GM23338 (cell line): ENCODE data around the gene KDM1A.
"Not testable (repeated sequence)": the region's sequence is repeated elsewhere in the genome, so short reads cannot be mapped to it uniquely, and the experiment has no call there.

Source experiments
- CREB1 ChIP-seq: fragments of 250-450 bp; sonication (Bioruptor Pico); IDR thresholded peaks from 2 replicates; pipeline ENCODE4 v1.5.0; 2020; ENCODE audit warnings: low read depth, mild to moderate bottlenecking, moderate library complexity
- EZH2 ChIP-seq: fragments of 200-600 bp; sonication (generic); IDR thresholded peaks from one replicate; pipeline ENCODE4 v1.8.0; 2017; ENCODE audit warnings: antibody characterized with exemption, mild to moderate bottlenecking, low read depth; ENCODE audit not compliant: unreplicated experiment
- EZH2phosphoT487 ChIP-seq: fragments of 200-600 bp; sonication (generic); IDR thresholded peaks from one replicate; pipeline ENCODE4 v1.8.1; 2018; ENCODE audit warnings: antibody characterized with exemption; ENCODE audit not compliant: unreplicated experiment
- JUNB ChIP-seq: IDR thresholded peaks from one replicate; pipeline ENCODE4 v1.6.1; 2016; ENCODE audit warnings: antibody characterized with exemption; ENCODE audit not compliant: unreplicated experiment
- NANOG ChIP-seq: IDR thresholded peaks from 2 replicates; pipeline ENCODE4 v1.6.1; 2016; ENCODE audit warnings: antibody characterized with exemption, borderline replicate concordance
- POLR2AphosphoS5 ChIP-seq: IDR thresholded peaks from 2 replicates; pipeline ENCODE4 v1.6.1; 2016; ENCODE audit warnings: antibody characterized with exemption, low read depth
- STAT1 ChIP-seq: IDR thresholded peaks from one replicate; pipeline ENCODE4 v1.6.1; 2016; ENCODE audit warnings: antibody characterized with exemption; ENCODE audit not compliant: unreplicated experiment
- ZNF114 ChIP-seq: fragments of 250-450 bp; sonication (Bioruptor Pico); IDR thresholded peaks from 2 replicates; pipeline ENCODE4 v1.5.0; 2020; ENCODE audit warnings: mild to moderate bottlenecking, moderate library complexity
- ZNF331 ChIP-seq: fragments of 250-450 bp; sonication (Bioruptor Pico); IDR thresholded peaks from 2 replicates; pipeline ENCODE4 v1.5.0; 2020; ENCODE audit warnings: low read depth, mild to moderate bottlenecking, moderate library complexity
- TF ChIP-seq, protein P1 (sequence below), 2 experiments: fragments of 200-600 bp in 1 of 2; sonication (generic) in 1 of 2; conservative IDR thresholded peaks; 2 replicates each; pipeline versions ENCODE4 v1.5.1 to v1.6.1; 2016 to 2017; ENCODE audit warnings: antibody characterized with exemption in 2 of 2, low read depth in 2 of 2, mild to moderate bottlenecking in 2 of 2, moderate library complexity in 1 of 2
- TF ChIP-seq, protein P2 (sequence below): IDR thresholded peaks from one replicate; pipeline ENCODE4 v1.6.1; 2018; ENCODE audit warnings: antibody characterized with exemption; ENCODE audit not compliant: unreplicated experiment
- TF ChIP-seq, protein P3 (sequence below): IDR thresholded peaks from 2 replicates; pipeline ENCODE4 v1.6.1; 2016; ENCODE audit warnings: antibody characterized with exemption
- TF ChIP-seq, protein P4 (sequence below): fragments of 250-450 bp; sonication (Bioruptor Pico); IDR thresholded peaks from 2 replicates; pipeline ENCODE4 v1.5.0; 2020; ENCODE audit warnings: mild to moderate bottlenecking, moderate library complexity

DNA sequence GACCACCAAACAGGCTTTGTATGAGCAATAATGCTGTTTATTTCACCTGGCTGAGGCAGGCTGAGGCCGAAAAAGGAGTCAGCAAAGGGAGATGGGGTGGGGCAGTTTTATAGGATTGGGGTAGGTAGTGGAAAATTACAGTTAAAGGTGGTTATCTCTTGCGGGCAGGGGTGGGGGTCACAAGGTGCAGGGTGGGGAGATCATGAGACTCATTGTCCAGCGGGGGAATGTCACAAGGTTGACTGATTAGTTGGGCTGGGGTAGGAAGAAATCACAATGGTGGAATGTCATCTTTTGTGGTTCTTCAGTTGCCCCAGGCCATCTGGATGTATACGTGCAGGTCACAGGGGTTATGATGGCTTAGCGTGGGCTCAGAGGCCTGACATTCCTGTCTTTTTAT is 21.7 kb upstream of the KDM1A start:
- TF ChIP-seq, protein P1, sequence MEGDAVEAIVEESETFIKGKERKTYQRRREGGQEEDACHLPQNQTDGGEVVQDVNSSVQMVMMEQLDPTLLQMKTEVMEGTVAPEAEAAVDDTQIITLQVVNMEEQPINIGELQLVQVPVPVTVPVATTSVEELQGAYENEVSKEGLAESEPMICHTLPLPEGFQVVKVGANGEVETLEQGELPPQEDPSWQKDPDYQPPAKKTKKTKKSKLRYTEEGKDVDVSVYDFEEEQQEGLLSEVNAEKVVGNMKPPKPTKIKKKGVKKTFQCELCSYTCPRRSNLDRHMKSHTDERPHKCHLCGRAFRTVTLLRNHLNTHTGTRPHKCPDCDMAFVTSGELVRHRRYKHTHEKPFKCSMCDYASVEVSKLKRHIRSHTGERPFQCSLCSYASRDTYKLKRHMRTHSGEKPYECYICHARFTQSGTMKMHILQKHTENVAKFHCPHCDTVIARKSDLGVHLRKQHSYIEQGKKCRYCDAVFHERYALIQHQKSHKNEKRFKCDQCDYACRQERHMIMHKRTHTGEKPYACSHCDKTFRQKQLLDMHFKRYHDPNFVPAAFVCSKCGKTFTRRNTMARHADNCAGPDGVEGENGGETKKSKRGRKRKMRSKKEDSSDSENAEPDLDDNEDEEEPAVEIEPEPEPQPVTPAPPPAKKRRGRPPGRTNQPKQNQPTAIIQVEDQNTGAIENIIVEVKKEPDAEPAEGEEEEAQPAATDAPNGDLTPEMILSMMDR (conservative IDR thresholded peaks at IDR 0.05; ENCODE audit: low read depth in 2 of 2), result not testable (repeated sequence)
- TF ChIP-seq EZH2; STAT1; CREB1; POLR2AphosphoS5; JUNB; EZH2phosphoT487; ZNF331 (CRISPR knock-in tag); NANOG; ZNF114 (CRISPR knock-in tag): not testable (repeated sequence)
- TF ChIP-seq, protein P2, sequence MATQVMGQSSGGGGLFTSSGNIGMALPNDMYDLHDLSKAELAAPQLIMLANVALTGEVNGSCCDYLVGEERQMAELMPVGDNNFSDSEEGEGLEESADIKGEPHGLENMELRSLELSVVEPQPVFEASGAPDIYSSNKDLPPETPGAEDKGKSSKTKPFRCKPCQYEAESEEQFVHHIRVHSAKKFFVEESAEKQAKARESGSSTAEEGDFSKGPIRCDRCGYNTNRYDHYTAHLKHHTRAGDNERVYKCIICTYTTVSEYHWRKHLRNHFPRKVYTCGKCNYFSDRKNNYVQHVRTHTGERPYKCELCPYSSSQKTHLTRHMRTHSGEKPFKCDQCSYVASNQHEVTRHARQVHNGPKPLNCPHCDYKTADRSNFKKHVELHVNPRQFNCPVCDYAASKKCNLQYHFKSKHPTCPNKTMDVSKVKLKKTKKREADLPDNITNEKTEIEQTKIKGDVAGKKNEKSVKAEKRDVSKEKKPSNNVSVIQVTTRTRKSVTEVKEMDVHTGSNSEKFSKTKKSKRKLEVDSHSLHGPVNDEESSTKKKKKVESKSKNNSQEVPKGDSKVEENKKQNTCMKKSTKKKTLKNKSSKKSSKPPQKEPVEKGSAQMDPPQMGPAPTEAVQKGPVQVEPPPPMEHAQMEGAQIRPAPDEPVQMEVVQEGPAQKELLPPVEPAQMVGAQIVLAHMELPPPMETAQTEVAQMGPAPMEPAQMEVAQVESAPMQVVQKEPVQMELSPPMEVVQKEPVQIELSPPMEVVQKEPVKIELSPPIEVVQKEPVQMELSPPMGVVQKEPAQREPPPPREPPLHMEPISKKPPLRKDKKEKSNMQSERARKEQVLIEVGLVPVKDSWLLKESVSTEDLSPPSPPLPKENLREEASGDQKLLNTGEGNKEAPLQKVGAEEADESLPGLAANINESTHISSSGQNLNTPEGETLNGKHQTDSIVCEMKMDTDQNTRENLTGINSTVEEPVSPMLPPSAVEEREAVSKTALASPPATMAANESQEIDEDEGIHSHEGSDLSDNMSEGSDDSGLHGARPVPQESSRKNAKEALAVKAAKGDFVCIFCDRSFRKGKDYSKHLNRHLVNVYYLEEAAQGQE, result not testable (repeated sequence)
- TF ChIP-seq, protein P3, sequence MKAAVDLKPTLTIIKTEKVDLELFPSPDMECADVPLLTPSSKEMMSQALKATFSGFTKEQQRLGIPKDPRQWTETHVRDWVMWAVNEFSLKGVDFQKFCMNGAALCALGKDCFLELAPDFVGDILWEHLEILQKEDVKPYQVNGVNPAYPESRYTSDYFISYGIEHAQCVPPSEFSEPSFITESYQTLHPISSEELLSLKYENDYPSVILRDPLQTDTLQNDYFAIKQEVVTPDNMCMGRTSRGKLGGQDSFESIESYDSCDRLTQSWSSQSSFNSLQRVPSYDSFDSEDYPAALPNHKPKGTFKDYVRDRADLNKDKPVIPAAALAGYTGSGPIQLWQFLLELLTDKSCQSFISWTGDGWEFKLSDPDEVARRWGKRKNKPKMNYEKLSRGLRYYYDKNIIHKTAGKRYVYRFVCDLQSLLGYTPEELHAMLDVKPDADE, result not testable (repeated sequence)
- TF ChIP-seq, protein P4, sequence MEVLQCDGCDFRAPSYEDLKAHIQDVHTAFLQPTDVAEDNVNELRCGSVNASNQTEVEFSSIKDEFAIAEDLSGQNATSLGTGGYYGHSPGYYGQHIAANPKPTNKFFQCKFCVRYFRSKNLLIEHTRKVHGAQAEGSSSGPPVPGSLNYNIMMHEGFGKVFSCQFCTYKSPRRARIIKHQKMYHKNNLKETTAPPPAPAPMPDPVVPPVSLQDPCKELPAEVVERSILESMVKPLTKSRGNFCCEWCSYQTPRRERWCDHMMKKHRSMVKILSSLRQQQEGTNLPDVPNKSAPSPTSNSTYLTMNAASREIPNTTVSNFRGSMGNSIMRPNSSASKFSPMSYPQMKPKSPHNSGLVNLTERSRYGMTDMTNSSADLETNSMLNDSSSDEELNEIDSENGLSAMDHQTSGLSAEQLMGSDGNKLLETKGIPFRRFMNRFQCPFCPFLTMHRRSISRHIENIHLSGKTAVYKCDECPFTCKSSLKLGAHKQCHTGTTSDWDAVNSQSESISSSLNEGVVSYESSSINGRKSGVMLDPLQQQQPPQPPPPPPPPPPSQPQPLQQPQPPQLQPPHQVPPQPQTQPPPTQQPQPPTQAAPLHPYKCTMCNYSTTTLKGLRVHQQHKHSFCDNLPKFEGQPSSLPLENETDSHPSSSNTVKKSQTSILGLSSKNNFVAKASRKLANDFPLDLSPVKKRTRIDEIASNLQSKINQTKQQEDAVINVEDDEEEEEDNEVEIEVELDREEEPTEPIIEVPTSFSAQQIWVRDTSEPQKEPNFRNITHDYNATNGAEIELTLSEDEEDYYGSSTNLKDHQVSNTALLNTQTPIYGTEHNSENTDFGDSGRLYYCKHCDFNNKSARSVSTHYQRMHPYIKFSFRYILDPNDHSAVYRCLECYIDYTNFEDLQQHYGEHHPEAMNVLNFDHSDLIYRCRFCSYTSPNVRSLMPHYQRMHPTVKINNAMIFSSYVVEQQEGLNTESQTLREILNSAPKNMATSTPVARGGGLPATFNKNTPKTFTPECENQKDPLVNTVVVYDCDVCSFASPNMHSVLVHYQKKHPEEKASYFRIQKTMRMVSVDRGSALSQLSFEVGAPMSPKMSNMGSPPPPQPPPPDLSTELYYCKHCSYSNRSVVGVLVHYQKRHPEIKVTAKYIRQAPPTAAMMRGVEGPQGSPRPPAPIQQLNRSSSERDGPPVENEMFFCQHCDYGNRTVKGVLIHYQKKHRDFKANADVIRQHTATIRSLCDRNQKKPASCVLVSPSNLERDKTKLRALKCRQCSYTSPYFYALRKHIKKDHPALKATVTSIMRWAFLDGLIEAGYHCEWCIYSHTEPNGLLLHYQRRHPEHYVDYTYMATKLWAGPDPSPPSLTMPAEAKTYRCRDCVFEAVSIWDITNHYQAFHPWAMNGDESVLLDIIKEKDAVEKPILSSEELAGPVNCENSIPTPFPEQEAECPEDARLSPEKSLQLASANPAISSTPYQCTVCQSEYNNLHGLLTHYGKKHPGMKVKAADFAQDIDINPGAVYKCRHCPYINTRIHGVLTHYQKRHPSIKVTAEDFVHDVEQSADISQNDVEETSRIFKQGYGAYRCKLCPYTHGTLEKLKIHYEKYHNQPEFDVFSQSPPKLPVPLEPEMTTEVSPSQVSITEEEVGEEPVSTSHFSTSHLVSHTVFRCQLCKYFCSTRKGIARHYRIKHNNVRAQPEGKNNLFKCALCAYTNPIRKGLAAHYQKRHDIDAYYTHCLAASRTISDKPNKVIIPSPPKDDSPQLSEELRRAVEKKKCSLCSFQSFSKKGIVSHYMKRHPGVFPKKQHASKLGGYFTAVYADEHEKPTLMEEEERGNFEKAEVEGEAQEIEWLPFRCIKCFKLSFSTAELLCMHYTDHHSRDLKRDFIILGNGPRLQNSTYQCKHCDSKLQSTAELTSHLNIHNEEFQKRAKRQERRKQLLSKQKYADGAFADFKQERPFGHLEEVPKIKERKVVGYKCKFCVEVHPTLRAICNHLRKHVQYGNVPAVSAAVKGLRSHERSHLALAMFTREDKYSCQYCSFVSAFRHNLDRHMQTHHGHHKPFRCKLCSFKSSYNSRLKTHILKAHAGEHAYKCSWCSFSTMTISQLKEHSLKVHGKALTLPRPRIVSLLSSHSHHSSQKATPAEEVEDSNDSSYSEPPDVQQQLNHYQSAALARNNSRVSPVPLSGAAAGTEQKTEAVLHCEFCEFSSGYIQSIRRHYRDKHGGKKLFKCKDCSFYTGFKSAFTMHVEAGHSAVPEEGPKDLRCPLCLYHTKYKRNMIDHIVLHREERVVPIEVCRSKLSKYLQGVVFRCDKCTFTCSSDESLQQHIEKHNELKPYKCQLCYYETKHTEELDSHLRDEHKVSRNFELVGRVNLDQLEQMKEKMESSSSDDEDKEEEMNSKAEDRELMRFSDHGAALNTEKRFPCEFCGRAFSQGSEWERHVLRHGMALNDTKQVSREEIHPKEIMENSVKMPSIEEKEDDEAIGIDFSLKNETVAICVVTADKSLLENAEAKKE (CRISPR knock-in tag), result not testable (repeated sequence)
